ENCODE results near the gene GTF2F2. TPM values are rescaled to one million over a fixed set of nuclear protein-coding genes. Genes with fewer than 3 reads are reported as not detected.

GTF2F2 gene
- total and polyA plus RNA-seq, 9 donors = 12.4 to 19.2 (median 14.6) TPM

- TF ChIP-seq EP300 (IDR thresholded peaks at IDR 0.05) = no peak
- no peak for TF ChIP-seq POLR2A (IDR thresholded peaks at IDR 0.05)
- no peak for TF ChIP-seq CTCF (IDR thresholded peaks at IDR 0.05)
- no peaks in the 10 kb centered on the region for H3K9me3 ChIP-seq
- no peaks in the 10 kb centered on the region for H3K36me3 ChIP-seq
- H3K27ac ChIP-seq = no peak overlapping the region
- 88 to 95% (median 93%) methylated on average over 6 of the region's 6 CpGs for WGBS, 3 donors
- intact Hi-C loops (cut with DNase I) = no loop called here
- H3K4me1 ChIP-seq (ENCODE audit: insufficient read depth) = peaks cover 12% of the 10 kb centered on the region
- no peaks in the 10 kb centered on the region for H3K27me3 ChIP-seq
- no peak for DNase-seq
- no peak overlapping the region for H3K4me3 ChIP-seq
These were observed 2.6 kb downstream of the GTF2F2 start for GRCh38 chr13:45122941-45123340.

DNA sequence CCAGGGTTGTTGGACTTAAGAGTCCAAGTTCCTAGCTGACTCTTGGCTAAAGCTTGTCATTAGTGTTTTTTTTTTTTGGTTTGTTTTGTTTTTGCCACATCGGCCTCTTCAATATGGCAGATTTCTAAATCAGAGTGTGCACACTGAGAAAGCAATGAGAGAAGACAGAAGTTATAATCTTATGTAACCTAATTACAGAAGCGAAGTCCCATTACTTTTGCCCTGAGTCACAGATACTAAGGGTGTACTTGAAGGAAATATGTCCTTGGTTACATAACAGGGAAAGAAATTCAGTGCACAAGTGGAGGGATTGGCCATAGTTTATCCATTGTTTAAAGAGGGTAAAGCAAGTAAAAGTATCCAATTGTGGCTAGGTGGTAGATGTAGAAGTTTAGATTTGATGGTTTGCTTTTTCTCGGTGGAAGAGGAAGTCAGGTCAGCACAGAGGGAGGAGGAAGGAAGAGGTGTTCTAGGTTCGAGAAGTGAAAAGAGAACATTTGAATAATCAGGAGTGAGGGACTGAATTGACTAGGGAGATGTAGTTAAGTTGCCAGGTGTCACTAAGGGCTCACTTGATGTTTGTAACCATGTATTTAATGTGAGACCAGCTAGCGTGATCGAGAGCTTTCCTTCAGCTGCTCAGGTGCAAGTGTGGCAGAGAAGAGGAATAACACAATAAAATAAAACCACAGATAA lies 12.2 kb downstream of the GTF2F2 start:
- WGBS, 3 donors = 91 to 95% (median 92%) methylated on average over 6 of the region's 6 CpGs
- no peaks in the 10 kb centered on the region for H3K9me3 ChIP-seq
- no peaks in the 10 kb centered on the region for H3K27me3 ChIP-seq
- no peak for DNase-seq
- intact Hi-C loops (cut with DNase I) = no loop called here
- H3K36me3 ChIP-seq = no peaks in the 10 kb centered on the region
- H3K27ac ChIP-seq = no peak overlapping the region
- H3K4me1 ChIP-seq (ENCODE audit: insufficient read depth) = no peaks in the 10 kb centered on the region
- TF ChIP-seq EP300 (IDR thresholded peaks at IDR 0.05) (no peak), CTCF (IDR thresholded peaks at IDR 0.05) (no peak), POLR2A (IDR thresholded peaks at IDR 0.05) (no peak)
- no peak overlapping the region for H3K4me3 ChIP-seq

DNA sequence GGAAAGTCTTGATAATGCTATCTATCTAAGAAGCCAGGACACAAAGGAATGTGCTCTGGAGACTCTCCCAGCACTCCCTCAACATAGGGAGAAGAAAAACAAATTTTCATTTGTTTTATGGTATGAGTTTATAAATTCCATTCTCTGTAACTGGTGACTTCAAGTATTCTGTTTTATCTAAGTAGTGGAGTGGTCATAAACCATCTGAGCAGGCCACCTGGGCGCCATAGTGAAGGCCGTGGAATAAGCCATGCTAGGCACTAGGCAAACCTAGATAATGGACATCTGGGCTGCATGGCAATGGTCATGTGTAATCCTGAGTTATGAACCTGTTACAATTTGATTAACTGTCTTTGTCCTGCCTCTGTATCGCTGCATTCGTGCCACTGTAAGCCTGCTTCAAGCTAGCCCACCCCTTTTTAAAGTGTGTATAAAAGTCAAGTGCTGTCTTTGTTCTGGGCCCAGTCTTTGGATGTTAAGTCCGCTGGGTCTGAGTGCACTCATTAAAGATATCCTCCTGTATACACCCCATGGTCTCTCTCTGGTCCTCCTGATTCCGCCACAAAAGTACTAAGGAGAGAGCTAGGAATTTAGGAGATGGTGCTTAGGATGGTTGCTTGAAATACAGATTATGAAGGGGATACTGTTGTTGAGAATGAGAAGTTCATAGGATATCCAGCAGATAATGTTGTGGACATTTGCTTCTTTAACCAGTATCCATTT lies 13.2 kb downstream of the GTF2F2 start:
- intact Hi-C loops (cut with DNase I) = no loop called here
- H3K27ac ChIP-seq = no peak overlapping the region
- H3K36me3 ChIP-seq = no peaks in the 10 kb centered on the region
- no peak overlapping the region for H3K4me3 ChIP-seq
- no peak for DNase-seq
- no peaks in the 10 kb centered on the region for H3K27me3 ChIP-seq
- WGBS, 3 donors = 76 to 83% (median 83%) methylated on average over 6 of the region's 6 CpGs
- no peaks in the 10 kb centered on the region for H3K9me3 ChIP-seq
- TF ChIP-seq POLR2A (IDR thresholded peaks at IDR 0.05) (no peak), CTCF (IDR thresholded peaks at IDR 0.05) (no peak), EP300 (IDR thresholded peaks at IDR 0.05) (no peak)
- H3K4me1 ChIP-seq (ENCODE audit: insufficient read depth) = no peaks in the 10 kb centered on the region

DNA sequence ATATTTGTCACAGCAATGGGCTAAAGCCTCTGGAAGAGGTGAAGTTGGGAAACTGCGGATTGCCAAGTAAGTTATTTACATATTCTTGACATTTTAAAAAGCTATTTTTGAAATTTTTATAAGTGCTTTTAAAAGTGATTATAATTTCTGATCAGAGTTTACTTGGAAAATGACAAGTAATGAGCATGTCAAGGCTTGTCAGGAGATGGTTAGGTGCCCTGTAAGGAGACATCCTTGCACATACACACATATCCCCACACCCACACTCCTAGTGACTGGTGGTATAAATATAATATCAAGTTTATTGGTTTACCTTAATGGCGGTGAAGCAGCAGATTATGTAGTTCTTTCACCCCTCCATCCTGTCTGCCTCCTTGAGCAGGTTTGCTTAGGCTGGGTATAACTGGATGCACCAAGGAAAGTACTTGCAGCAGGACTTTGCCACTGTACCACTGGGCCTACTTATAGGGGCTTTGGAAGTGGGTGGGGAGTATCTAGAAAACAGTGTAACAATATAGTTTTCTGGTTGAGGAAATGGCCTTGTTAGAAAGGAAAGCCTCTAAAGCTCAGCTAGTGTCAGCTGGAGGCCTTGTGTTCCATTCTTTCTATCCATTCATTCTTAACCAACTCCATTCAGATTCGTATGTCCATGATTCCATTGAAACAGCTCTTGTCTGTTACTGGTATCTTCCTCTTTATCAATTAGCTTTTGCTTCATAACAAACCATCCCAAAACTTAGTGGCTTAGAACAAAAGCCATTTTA lies 16.6 kb downstream of the GTF2F2 start:
- no peaks in the 10 kb centered on the region for H3K9me3 ChIP-seq
- TF ChIP-seq POLR2A (IDR thresholded peaks at IDR 0.05) (no peak), CTCF (IDR thresholded peaks at IDR 0.05) (no peak), EP300 (IDR thresholded peaks at IDR 0.05) (no peak)
- no peak overlapping the region for H3K27ac ChIP-seq
- WGBS, 3 donors = 92 to 93% (median 93%) methylated on average over 3 of the region's 3 CpGs
- H3K4me3 ChIP-seq = no peak overlapping the region
- H3K36me3 ChIP-seq = no peaks in the 10 kb centered on the region
- H3K27me3 ChIP-seq = no peaks in the 10 kb centered on the region
- H3K4me1 ChIP-seq (ENCODE audit: insufficient read depth) = no peaks in the 10 kb centered on the region
- no peak for DNase-seq
- intact Hi-C loops (cut with DNase I) = no loop called here

Data from ovary (tissue), 9 donors.